ENCODE data around the gene TLNRD1.

- TF ChIP-seq CTCF (IDR thresholded peaks at IDR 0.05 in 2 of 3, conservative IDR thresholded peaks at IDR 0.05 in 1 of 3; ENCODE audit: borderline replicate concordance in 1 of 3, insufficient read depth in 1 of 3, low read depth in 2 of 3, low read length in 2 of 3) = no peak
- TF ChIP-seq EZH2phosphoT487 (IDR thresholded peaks at IDR 0.05; ENCODE audit: borderline replicate concordance) = no peak
- TF ChIP-seq POLR2A (IDR thresholded peaks at IDR 0.05; ENCODE audit: borderline replicate concordance, extremely low read depth, insufficient read depth, insufficient read length) = no peak
- TF ChIP-seq POLR2AphosphoS5 (IDR thresholded peaks at IDR 0.05; ENCODE audit: low read depth, low read length) = no peak
Observed at GRCh38 chr15:81043281-81043934, 42.7 kb downstream of the TLNRD1 start.

Data from HCT116 (cell line).